Measurements from ENCODE around the gene C1orf159.

The C1orf159 gene

GRCh38 chr1:1054971-1055370 is 60.9 kb downstream of the C1orf159 start:
- DNase-seq (ENCODE audit: low read depth): no peak
- no peak overlapping the region for H3K4me3 ChIP-seq (ENCODE audit: low read length)
- TF ChIP-seq CTCF (conservative IDR thresholded peaks at IDR 0.05; ENCODE audit: low read depth, low read length): no peak

GRCh38 chr1:1054099-1054700 is 61.7 kb downstream of the C1orf159 start:
- H3K4me3 ChIP-seq (ENCODE audit: low read length): no peak overlapping the region
- DNase-seq (ENCODE audit: low read depth): no peak
- TF ChIP-seq CTCF (conservative IDR thresholded peaks at IDR 0.05; ENCODE audit: low read depth, low read length): no peak

- no peak for TF ChIP-seq CTCF (conservative IDR thresholded peaks at IDR 0.05; ENCODE audit: low read depth, low read length)
- no peak overlapping the region for H3K4me3 ChIP-seq (ENCODE audit: low read length)
- no peak for DNase-seq (ENCODE audit: low read depth)
Measured at GRCh38 chr1:1053682-1054081, 62.2 kb downstream of the C1orf159 start.

GRCh38 chr1:1053022-1053421 is 62.9 kb downstream of the C1orf159 start:
- TF ChIP-seq CTCF (conservative IDR thresholded peaks at IDR 0.05; ENCODE audit: low read depth, low read length): no peak
- no peak for DNase-seq (ENCODE audit: low read depth)
- no peak overlapping the region for H3K4me3 ChIP-seq (ENCODE audit: low read length)

GRCh38 chr1:1052003-1052840 is 63.7 kb downstream of the C1orf159 start:
- no peak for DNase-seq (ENCODE audit: low read depth)
- H3K4me3 ChIP-seq (ENCODE audit: low read length): no peak overlapping the region
- no peak for TF ChIP-seq CTCF (conservative IDR thresholded peaks at IDR 0.05; ENCODE audit: low read depth, low read length)

GRCh38 chr1:1051127-1051810 is 64.6 kb downstream of the C1orf159 start:
- H3K4me3 ChIP-seq (ENCODE audit: low read length): no peak overlapping the region
- DNase-seq (ENCODE audit: low read depth): no peak
- no peak for TF ChIP-seq CTCF (conservative IDR thresholded peaks at IDR 0.05; ENCODE audit: low read depth, low read length)
